ENCODE measurements around the gene KCTD3. TPM values are rescaled to one million over a fixed set of nuclear protein-coding genes. Genes with fewer than 3 reads are reported as not detected.

Gene KCTD3
- 53.4 TPM for total RNA-seq (ENCODE audit: insufficient read depth, low replicate concordance)

DNA sequence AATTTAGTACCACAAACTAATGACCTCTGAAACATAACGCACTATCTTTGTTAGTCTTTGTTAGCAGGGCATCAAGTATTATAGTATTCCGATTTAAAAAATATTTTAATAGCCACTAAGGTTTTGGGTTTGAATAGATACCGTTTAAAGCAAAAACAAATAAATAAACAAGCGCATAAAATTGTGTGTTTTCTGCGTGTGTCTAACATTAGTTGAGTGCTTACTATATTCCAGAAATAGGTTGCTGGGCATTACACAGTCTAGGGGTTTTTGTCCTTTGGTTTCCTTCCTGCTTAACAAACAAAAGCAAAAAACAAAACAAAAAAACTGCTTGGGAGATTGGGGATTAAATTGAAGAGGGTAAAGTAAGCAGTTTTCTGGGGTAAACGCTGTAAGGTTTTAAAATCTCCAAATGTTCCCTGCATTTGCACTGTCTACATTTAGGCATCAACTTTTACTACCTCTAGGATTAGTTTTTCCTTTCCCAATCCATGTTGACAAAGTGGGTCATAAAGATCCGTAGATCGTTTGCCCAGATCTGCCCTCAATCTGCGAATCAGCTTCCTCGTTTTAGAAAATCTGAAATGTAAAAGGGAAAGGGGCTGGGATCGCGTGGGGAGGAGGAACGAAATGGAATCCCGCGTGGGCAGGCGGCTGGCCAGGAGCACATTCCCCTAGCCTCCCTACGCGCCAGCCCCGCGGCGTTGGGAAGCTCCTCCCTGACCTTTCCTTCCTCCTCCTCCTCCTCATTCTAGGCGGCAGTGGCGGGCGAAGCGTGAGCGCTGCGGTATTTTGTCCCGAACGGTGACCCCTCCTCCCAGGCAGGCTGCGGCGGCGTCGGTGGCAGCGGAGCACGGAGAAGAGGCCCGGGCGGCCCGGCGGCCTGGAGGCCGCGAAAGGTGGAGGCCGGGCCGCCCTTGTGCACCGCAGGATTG, at the start of gene KCTD3:
Gene KCTD3, plus strand, starts transcription at position 749 of the 935 bp plus-strand sequence. CDS start 382 bp downstream, outside the sequence.
- DNase-seq (ENCODE audit: low spot score), result peak; percentile 87

DNA sequence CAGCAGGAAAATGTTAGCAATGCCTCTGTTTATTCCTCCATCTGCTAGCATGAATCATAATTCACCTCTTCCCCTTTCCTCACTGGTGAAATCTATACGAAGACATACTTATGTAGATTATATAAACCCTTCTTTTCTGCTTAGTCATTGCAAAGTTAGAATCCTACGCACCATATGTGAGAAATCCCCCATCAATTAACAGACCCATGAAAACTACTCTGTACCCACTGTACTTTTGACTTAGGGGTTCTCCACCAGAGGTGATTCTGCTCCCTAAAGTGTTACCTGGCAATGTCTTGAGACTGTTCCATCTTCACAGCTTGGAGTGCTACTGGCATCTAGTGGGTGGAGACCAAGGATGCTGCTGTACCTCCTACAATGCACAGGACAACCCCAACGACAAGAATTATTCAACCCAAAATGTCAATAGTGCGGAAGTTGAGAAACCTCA, 49.6 kb upstream of the KCTD3 start:
- DNase-seq (ENCODE audit: low spot score), result peak; percentile 14

DNA sequence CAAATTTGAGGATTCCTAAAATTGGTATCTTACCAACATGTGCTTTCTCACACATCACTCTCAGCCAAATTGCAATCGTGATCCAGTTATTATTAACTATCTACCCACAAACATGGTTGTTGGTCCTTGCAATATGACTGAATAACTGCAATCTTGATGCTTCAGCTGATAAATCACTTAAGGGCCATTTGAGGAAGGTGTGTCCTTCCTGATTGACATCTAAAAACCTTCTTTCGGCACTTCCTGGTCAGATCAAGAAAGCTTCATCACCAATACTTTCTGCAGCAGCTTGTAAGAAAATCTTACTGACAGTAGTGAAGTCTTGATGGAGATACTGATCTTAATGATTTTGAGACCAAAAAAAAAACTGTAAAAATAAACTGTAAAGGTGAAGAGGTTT, 48.5 kb upstream of the KCTD3 start:
- no peak for DNase-seq (ENCODE audit: low spot score)

DNA sequence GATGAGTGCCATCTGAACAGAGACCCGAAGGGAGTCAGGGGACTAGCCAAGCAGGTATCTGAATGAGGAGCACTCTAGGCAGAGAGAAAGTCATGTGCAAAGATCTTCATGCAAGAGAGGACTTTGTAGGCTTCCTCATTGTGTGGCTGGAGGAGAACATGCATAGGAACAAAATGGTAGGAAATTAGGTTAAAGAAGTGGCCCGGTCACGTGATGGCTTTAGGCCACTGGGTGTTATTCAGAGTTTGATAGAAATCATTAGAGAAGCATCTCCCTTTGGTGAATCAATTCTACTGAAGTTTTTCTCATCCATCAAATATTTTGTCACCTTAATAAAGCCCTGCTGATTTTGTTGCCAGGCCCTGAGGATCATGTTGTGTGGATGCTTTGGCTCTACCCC, 45.8 kb upstream of the KCTD3 start:
- DNase-seq (ENCODE audit: low spot score), result no peak

DNA sequence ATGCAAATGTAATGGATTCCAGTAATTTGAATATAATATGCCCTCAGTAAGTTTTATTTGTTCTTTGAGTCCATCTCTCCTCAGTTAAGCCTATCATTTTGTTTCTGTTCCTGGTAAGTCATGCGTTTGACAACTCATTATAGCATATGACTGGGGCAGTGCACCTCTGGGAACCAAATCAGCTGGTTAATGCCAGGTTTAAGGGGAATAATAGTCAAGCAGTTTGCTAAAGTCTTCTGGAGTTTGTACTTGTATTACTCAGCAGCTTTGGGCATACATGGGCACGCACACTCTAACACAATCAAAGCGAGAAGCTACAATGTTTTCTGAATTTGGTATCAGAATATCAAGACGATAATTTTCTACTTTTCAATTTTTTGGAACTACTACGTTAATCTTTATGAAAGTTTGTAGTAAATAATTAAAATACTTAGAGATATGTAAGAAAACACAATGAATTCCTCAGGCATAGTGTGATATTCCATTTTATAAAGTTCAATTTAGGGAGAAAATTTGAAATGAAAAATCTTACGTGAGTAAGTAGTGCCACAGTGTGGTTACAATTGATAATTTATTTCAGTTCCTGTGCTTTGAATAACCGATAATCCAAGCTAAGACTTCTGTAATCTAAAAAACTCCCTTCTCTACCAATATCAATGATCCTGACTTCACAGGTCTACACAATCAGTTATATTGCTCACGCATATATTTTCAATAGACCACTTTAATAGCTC, 43.8 kb upstream of the KCTD3 start:
- peak; percentile 53 for DNase-seq (ENCODE audit: low spot score)

DNA sequence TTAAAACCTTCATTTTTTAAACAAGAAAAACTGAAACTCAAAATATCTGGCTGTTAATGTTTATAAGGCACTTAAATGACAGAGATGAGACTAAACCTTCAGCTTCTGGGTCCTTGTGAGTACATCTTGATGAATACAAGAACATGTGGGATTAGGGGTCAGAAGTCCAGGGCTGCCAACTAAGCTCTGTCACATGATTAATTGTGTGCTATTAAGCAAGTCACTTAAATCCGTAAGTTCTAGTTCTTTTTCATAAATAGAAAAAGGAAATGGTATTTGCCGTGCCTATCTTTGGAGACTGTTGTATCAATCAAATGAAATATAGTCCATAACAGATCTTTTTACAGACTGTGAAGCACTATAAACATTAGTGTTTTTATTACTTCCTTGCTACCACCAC, 43.2 kb upstream of the KCTD3 start:
- peak; percentile 55 for DNase-seq (ENCODE audit: low spot score)

DNA sequence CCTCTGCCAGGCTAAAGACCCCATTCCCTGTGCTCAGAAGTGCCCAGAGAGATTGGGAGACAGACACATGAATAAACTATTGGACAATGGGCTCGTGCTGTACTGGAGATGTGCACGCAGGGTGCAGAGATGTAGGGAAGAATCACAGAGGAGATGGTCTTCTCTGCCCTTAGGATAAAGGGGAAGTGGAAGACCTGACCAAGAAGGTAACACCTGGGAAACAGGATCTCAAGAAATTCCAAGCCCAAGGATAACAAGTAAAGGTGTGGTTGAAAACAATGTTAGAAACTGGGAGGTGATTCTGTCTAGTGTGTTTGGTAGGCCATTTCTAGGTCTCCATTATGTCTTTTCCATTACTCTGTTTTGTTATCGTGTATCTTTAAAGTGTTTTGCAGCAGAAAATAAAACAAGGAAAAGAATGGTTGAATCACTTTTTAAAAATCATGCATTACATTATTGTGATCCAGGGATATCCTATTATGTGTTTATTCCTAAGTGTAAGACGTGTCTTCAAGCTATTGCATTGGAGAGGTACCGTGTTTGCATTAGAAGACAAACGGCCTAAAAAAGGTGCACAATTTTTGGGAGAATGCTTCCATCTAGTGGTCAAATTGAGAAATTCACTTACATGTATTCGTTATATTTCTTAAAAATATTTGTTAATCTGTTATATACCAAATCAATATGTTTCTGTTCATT, 40.8 kb upstream of the KCTD3 start:
- DNase-seq (ENCODE audit: low spot score), result peak; percentile 61

DNA sequence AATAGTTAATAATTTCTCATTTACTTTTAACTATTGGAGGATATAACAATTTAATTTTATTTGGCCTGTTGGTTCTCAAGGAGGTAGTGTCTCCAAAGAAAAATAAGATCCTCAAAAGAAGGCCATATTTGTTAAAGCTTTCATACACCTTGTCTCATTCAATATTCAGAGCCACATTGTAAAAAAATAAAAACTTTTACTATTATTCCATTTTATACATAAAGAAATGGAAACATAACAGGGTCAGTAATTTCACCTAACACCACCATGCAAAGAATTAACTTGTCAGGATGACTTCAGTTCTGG, 40.3 kb upstream of the KCTD3 start:
- DNase-seq (ENCODE audit: low spot score), result no peak

DNA sequence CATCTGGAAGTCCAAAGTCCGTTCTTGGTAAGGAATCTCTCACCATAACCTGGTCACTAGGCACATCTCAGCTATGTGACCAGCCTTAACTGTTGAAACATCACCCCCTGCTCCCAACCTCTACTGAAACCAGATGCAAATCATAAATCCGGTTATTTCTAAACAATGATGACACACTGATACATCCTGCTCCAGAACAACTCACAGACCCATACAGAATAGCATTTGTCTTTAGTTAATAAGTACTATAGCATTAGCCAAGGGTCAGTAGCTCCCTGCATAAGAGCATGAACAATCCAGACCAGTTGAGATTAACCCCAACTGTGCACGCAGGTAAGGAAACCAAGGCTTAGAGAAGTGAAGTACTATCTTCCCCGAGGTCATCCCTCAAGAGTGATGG, 38.0 kb upstream of the KCTD3 start:
- DNase-seq (ENCODE audit: low spot score), result no peak

DNA sequence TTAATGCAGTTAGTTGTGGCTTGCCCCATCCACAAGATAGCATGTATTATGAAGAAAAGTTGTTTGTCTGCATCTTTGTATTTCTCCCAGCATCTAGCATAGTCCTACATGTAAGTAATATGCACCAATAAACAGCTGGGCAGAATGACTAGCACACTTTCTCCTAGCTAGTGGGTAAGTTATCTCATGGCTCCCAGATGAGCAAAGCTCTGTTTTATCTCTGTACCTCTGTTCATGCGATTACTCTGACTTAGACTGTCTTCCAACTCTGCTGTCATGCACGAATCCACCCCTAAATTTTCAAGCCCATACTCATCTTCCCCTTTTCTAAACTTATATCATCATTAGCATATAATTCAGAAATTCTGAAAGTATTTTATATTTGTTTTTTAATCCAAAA, 37.5 kb upstream of the KCTD3 start:
- peak; percentile 17 for DNase-seq (ENCODE audit: low spot score)

DNA sequence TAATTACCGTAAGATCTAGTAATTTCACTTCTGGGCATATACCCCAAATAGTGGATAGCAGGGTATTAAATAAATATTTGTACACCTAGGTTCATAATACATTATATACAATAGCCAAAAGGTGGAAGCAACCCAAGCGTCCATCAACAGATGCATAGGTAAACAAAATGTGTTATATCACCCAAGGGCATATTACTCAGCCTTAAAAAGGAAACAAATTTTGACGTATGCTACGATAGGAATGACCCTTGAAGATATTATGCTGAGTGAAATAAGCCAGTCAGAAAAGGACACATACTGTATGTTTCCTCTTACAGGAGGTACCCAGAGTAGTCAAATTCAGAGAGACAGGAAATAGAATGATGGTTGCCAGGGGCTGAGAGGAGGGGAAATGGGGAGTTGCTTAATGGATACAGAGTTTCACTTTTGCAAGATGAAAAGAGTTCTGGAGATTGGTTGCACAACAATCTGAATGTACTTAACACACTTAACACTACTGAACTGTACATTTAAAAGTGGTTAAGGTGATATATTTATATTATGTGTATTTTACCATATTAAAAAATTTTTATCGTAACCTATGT, 36.6 kb upstream of the KCTD3 start:
- no peak for DNase-seq (ENCODE audit: low spot score)

DNA sequence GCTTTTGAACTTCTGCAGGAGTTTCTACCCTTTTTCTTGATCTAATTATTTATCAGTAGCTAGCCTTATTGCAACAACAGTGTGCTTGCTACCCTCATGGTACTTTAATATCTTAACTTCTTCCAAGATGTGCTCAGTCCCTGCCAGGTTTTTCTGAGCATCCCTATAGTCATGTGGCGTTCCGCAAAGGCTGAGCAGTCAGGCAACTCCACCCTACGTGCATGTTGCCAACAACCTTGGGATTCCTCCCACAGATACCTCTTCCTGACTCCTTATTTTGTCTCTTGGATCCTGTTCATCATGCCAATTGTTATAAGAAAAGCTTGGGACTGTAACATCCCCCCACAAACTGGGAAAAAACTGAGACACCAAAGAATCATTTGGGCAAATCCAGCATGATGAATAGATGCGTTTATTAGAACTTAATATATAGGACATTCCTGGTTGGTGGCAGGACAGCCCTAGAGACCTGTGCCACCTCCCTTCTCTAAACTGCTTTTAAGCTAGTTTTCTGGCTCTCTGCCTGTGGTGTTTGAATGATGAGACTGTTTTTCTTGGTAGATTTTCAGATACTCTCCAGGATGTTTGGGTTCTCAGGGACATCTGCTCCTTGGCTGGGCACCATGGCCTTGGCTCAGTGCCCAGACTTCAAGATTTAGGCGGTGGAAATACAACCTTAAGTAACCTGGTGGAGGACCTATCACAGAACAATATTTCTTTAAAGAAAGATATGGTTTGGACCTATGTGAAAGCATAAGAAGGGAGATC, 27.1 kb upstream of the KCTD3 start:
- DNase-seq (ENCODE audit: low spot score), result no peak

DNA sequence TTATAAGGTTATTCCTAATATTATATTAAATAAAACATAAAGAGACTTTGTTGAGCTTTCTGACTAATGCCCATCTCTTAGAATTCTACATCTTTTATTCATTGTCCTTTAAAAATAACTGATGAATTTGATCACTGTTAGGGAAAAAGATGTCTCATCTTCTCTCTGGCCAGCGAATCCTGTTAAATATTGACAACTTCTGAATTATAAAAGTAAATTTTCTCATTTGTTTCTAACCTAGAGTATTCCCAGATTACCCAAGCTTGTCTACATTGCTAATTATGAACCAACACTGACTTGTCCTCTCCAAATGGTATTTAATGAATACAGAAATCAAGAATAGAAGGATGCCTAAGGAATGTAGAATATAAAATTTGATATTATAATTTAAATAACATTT, 24.8 kb upstream of the KCTD3 start:
- no peak for DNase-seq (ENCODE audit: low spot score)

DNA sequence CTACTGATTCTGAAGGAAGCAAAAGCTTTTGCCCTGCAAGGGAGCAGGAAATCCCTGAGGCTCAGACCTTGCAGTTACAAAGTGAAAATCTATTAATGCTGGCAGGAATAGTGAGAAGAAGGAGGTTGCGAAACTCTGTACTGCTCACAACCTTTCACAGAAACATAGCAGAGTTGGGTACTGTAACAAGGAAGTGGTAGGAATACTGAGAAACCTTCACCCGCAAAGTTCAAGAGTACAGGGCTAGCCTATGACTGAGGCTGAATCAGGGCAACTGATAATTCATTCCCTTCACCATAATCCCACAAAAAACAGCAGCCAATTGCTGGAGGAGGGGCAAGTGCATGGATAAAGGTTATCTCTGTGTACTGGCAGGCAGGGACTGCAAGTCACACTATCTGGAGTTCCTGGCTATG, 23.9 kb upstream of the KCTD3 start:
- DNase-seq (ENCODE audit: low spot score), result no peak

DNA sequence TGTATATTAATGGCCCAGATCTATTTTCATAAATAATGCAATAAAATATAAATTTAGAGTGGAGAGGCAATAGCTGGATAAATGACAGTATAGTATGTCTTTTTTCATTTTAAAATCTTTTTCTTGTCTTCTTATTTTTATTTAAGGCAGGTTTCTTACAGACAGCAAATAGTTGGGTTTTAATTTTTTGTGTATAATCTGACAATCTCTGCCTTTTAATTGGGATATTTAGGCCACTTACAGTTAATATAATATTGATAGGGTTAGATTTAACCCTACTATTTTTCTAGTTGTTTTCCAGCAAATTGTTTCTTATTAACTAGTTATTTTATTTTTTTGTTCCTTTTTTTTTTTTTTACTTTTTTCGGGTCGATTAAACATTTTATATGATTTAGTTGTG, 23.3 kb upstream of the KCTD3 start:
- DNase-seq (ENCODE audit: low spot score), result no peak

DNA sequence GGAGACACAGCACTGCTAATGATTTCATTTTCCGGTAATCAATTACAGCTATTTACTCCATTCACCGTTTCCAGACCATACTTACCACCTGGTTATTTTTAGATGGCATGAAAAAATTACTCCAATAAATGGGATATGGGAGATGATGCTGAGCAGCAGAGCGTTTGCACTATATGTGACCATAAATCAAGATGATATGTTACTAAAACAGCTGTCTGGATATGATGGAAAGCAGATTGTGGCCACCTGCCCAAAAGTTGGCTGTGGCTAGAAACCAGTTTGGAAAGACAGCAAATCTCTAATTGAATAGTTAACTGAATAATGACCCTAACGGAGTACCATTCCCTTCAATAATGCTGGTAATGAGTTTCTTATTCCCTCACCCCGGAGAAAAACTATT, 22.5 kb upstream of the KCTD3 start:
- no peak for DNase-seq (ENCODE audit: low spot score)

DNA sequence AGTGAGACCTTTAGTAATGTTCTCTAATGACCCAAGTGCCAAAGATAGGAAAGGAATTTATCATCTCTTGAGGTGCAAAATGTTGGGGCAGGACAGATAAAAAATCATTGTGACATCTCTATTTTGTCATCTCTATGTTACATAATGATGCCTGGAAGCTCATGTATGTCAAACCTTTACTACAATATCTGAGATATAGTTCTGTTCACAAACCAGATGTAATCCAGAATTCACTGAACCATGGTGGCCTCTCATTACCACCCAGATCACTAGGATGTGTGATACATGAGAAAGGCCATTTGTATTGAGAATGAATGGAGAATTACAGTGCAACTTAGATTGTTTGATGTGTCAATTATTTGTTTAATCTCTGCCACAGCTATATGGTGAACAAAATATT, 22.0 kb upstream of the KCTD3 start:
- no peak for DNase-seq (ENCODE audit: low spot score)

DNA sequence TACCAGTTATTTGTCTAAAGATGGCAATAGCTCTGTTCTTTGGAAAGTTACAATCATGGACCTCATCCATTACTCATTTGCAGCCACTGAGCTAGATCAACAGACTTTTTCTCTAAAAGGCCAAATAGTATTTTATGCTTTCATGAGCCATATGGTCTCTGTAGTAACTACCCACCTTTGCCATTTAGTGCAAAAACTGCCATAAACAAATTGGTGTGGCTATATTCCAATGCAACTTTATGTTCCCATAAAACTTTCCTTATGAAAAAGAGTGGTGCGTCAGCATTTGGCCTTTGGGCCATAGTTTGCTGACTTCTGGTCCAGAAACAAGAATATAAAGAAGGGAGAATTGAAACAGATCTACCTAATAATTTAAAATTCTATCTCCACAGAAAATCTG, 20.1 kb upstream of the KCTD3 start:
- DNase-seq (ENCODE audit: low spot score), result no peak

DNA sequence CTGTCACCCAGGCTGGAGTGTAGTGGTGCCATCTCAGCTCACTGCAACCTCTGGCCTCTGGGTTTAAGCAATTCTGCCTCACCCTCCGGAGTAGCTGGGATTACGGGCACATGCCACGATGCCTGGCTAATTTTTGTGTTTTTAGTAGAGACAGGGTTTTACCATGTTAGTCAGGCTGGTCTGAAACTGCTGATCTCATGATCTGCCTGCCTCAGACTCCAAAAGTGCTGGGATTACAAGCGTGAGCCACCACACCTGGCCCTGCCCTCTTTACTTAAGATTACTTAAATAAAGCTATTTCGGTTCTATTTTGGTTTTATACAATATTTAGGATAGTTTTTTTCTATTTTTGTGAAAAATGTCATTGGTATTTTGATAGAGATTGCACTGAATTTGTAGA, 15.3 kb upstream of the KCTD3 start:
- no peak for DNase-seq (ENCODE audit: low spot score)

DNA sequence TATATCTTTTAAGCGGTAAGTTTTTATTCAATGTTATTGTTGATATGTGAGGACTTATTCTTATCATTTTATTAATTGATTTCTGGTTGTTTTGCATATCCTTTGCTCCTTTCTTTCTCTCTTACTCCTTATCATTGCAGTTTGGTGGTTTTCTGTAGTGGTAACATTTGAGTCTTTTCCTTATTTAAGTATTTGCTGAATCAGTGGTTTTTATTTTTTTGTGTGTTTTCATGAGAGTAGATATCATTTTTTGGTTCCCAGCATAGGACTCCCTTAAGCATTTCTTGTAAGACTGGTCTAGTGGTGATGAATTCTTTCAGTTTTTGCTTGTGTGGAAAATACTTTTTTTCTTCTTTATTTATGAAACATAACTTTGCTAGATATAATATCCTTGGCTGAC, 12.2 kb upstream of the KCTD3 start:
- no peak for DNase-seq (ENCODE audit: low spot score)

DNA sequence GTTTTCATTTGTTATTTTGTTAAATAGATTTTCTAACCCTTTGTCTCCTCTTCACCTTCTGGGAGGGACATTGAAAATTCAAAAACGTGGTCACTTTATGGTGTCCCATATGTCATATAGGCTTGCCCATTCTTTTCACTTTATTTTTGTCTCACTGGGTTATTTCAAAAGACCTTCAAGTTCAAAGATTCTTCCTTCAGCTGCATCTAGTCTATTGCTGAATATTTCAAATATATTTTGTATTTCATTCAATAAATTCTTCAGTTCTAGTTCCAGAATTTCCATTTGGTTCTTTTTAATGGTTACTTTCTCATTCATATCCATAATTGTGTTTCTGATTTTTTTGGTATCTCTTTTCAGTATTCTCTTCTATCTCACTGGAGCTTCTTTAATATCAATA, 11.6 kb upstream of the KCTD3 start:
- no peak for DNase-seq (ENCODE audit: low spot score)
